Prostate gland (tissue), 2 donors: ENCODE data around the gene CABLES1. TPM values are rescaled to one million over a fixed set of nuclear protein-coding genes. Genes with fewer than 3 reads are reported as not detected.

Experiments used
- DNase-seq: peaks from one replicate; pipeline ENCODE4 v3.0.0-alpha.2; 2019; ENCODE audit warnings: low spot score
- H3K27ac ChIP-seq, 2 donors: fragments of 200-600 bp; sonication (generic); 2 replicates each; pipeline ENCODE4 v1.5.1; 2017 to 2019
- H3K27me3 ChIP-seq: fragments of 200-600 bp; sonication (generic); replicated peaks from 2 replicates; pipeline ENCODE4 v1.5.1; 2019; ENCODE audit not compliant: insufficient read depth
- H3K36me3 ChIP-seq, 2 donors: fragments of 200-600 bp; sonication (generic); 1 replicate in 1 of 2; 2 replicates in 1 of 2; pipeline versions ENCODE4 v1.5.1 to v1.8.1; 2017 to 2019
- H3K4me1 ChIP-seq: fragments of 200-600 bp; sonication (generic); replicated peaks from 2 replicates; pipeline ENCODE4 v1.5.1; 2019
- H3K4me3 ChIP-seq, 2 donors: fragments of 200-600 bp; sonication (generic); 2 replicates each; pipeline ENCODE4 v1.5.1; 2017 to 2019
- H3K9me3 ChIP-seq: fragments of 200-600 bp; sonication (generic); 2 replicates; pipeline ENCODE4 v1.5.1; 2017
- CTCF ChIP-seq, 4 experiments: fragments of 200-600 bp in 2 of 4; fragments of 450-650 bp in 2 of 4; sonication (generic) in 2 of 4; IDR thresholded peaks; 1 replicate in 3 of 4; 2 replicates in 1 of 4; pipeline ENCODE4 v1.5.1; 2016 to 2019; ENCODE audit warnings: antibody characterized with exemption in 4 of 4, mild to moderate bottlenecking in 2 of 4, moderate library complexity in 2 of 4
- POLR2A ChIP-seq: fragments of 450-650 bp; IDR thresholded peaks from one replicate; pipeline ENCODE4 v1.6.1; 2016; ENCODE audit warnings: antibody characterized with exemption, mild to moderate bottlenecking
- POLR2AphosphoS5 ChIP-seq: sonication (generic); formaldehyde crosslinking; IDR thresholded peaks from one replicate; pipeline ENCODE4 v1.6.1; 2017; ENCODE audit warnings: antibody characterized with exemption
- WGBS: methylation state at CpG from one replicate; pipeline ENCODE4 v1.1.5; 2018; 5-methylcytosine and 5-hydroxymethylcytosine counted together
- intact Hi-C: fragments of 100-400 bp; cut with DNase I; formaldehyde crosslinking; loops from one replicate; pipeline ENCODE4 v1.14.2; 2022
- total RNA-seq, 2 donors: library from RNA; depleted of rRNA; stranded (reverse); fragments of >200 nt; gene quantifications; one replicate each; pipeline ENCODE4 v1.1.0, GENCODE V29; 2016

CABLES1 gene
- total RNA-seq, 2 donors from 2014 or later: 3.9 to 16.2 TPM

- TF ChIP-seq POLR2A (no peak), CTCF (IDR thresholded peaks at IDR 0.05) (no peak), POLR2AphosphoS5 (no peak)
- H3K27ac ChIP-seq: no peak overlapping the region
These were observed 46.3 kb downstream of the CABLES1 start for GRCh38 chr18:23181547-23181946.

GRCh38 chr18:23182606-23183005 is 47.3 kb downstream of the CABLES1 start:
- H3K36me3 ChIP-seq: no peaks in the 10 kb centered on the region
- no peak overlapping the region for H3K4me3 ChIP-seq
- H3K4me1 ChIP-seq: no peaks in the 10 kb centered on the region
- H3K27me3 ChIP-seq: no peaks in the 10 kb centered on the region
- no peak overlapping the region for H3K27ac ChIP-seq
- H3K9me3 ChIP-seq: no peaks in the 10 kb centered on the region
- TF ChIP-seq POLR2A: no peak
- TF ChIP-seq POLR2AphosphoS5: no peak
- no peak for TF ChIP-seq CTCF (IDR thresholded peaks at IDR 0.05)
- intact Hi-C loops: no loop called here
- WGBS: 97% methylated on average over 9 of the region's 9 CpGs
- no peak for DNase-seq

More at GRCh38 chr18:23181547-23181946, 46.3 kb downstream of the CABLES1 start:
- Histone ChIP-seq H3K4me3 (no peak overlapping the region), H3K4me1 (no peaks in the 10 kb centered on the region), H3K36me3 (no peaks in the 10 kb centered on the region), H3K27me3 (no peaks in the 10 kb centered on the region), H3K9me3 (no peaks in the 10 kb centered on the region)
- intact Hi-C loops: no loop called here
- DNase-seq: no peak

GRCh38 chr18:23183411-23184150 is 48.3 kb downstream of the CABLES1 start:
- no peak overlapping the region for H3K27ac ChIP-seq
- intact Hi-C loops: no loop called here
- no peaks in the 10 kb centered on the region for H3K4me1 ChIP-seq
- H3K4me3 ChIP-seq: no peak overlapping the region
- no peaks in the 10 kb centered on the region for H3K36me3 ChIP-seq
- no peak for DNase-seq
- WGBS: 67% methylated on average over 8 of the region's 8 CpGs
- H3K27me3 ChIP-seq: no peaks in the 10 kb centered on the region
- TF ChIP-seq POLR2A (no peak), CTCF (IDR thresholded peaks at IDR 0.05) (no peak), POLR2AphosphoS5 (no peak)
- H3K9me3 ChIP-seq: no peaks in the 10 kb centered on the region

GRCh38 chr18:23186781-23187180 is 51.5 kb downstream of the CABLES1 start:
- H3K9me3 ChIP-seq: no peaks in the 10 kb centered on the region
- no peaks in the 10 kb centered on the region for H3K4me1 ChIP-seq
- TF ChIP-seq CTCF (IDR thresholded peaks at IDR 0.05): no peak
- TF ChIP-seq POLR2A: no peak
- TF ChIP-seq POLR2AphosphoS5: no peak
- no peak overlapping the region for H3K27ac ChIP-seq
- intact Hi-C loops: no loop called here
- DNase-seq: no peak
- H3K27me3 ChIP-seq: no peaks in the 10 kb centered on the region
- no peak overlapping the region for H3K4me3 ChIP-seq
- 99% methylated on average over 4 of the region's 4 CpGs for WGBS
- no peaks in the 10 kb centered on the region for H3K36me3 ChIP-seq
